ENCODE results near the gene ZNF879.

Gene ZNF879

DNA sequence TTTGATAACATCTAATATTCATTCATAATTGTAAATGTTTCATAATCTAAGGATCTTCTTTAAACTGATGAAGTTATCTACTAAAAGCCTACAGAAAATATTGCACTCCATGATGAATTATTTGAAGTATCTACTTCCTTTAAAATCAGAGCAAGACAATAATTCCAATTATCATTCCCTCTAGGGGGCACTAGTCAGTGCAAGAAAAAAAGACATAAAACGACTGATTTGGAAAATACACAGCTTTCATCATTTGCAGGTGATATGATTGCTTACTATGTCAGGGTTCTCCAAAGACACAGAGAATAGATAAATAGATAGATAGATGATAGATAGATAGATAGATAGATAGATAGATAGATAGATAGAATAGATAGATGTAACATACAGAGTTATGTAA, 14.9 kb upstream of the ZNF879 start:
- no peak overlapping the region for H3K4me3 ChIP-seq (ENCODE audit: low read depth, low read length)
- TF ChIP-seq, protein P1, sequence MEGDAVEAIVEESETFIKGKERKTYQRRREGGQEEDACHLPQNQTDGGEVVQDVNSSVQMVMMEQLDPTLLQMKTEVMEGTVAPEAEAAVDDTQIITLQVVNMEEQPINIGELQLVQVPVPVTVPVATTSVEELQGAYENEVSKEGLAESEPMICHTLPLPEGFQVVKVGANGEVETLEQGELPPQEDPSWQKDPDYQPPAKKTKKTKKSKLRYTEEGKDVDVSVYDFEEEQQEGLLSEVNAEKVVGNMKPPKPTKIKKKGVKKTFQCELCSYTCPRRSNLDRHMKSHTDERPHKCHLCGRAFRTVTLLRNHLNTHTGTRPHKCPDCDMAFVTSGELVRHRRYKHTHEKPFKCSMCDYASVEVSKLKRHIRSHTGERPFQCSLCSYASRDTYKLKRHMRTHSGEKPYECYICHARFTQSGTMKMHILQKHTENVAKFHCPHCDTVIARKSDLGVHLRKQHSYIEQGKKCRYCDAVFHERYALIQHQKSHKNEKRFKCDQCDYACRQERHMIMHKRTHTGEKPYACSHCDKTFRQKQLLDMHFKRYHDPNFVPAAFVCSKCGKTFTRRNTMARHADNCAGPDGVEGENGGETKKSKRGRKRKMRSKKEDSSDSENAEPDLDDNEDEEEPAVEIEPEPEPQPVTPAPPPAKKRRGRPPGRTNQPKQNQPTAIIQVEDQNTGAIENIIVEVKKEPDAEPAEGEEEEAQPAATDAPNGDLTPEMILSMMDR (IDR thresholded peaks at IDR 0.05; ENCODE audit: borderline replicate concordance, insufficient read depth, low read depth, low read length) = no peak

DNA sequence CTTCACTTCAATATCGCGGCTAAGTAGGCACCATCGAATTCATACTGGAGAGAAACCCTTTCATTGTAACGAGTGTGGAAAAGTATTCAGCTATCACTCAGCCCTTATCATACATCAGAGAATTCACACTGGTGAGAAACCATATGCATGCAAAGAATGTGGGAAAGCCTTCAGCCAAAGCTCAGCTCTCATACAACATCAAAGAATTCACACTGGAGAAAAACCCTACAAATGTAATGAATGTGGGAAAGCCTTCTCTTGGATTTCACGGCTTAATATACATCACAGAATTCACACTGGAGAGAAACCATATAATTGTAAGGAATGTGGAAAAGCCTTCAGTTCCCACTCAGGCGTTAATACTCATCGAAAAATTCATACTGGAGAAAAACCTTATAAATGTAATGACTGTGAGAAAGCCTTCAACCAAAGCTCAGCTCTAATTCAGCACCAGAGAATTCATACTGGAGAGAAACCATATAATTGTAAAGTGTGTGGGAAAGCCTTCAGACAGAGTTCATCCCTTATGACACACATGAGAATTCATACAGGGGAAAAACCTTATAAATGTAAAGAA, 9.5 kb downstream of the ZNF879 start:
- TF ChIP-seq, protein P1 (IDR thresholded peaks at IDR 0.05; ENCODE audit: borderline replicate concordance, insufficient read depth, low read depth, low read length) = no peak
- H3K4me3 ChIP-seq (ENCODE audit: low read depth, low read length) = no peak overlapping the region

DNA sequence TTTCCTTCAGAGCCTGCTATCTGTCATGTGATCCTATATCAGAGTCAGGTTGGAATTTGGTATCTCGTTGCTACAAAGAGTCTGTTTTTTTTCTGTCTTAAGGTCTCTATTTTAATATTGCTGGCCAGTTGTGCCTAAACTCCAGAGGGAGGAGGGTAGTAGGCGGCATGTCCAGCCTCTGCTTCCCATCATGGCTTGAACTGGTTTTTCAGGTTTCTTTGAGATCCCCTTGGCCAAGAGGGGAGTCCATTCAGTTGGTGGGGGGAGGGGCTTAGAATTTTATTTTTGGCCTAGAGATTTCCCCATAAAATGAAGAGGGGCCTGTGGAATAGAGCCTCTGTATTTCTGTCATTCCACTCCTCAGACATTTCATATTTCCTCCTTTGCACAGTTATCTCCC, 21.2 kb downstream of the ZNF879 start:
- H3K4me3 ChIP-seq (ENCODE audit: low read depth, low read length) = no peak overlapping the region
- TF ChIP-seq, protein P1 (IDR thresholded peaks at IDR 0.05; ENCODE audit: borderline replicate concordance, insufficient read depth, low read depth, low read length) = no peak

DNA sequence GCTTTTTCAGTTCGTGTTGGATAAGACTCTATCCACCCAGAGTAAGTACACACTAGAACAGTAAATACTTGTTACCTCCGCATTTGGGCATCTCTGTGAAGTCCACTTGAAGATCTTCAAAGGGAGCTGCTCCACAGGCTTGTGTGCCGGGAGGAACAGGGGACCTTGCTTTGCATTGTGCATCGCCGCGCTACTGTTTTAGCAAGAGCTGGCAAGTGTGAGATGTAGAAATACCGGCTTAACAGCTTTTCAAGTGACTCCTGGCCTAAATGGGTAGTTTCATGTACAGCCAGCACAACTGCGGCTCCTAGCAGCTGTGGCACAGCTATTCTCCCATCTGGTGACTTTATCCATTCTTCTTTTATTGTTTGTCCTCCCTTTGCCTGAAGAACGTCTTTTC, 28.2 kb downstream of the ZNF879 start:
- TF ChIP-seq, protein P1 (IDR thresholded peaks at IDR 0.05; ENCODE audit: borderline replicate concordance, insufficient read depth, low read depth, low read length) = no peak

DNA sequence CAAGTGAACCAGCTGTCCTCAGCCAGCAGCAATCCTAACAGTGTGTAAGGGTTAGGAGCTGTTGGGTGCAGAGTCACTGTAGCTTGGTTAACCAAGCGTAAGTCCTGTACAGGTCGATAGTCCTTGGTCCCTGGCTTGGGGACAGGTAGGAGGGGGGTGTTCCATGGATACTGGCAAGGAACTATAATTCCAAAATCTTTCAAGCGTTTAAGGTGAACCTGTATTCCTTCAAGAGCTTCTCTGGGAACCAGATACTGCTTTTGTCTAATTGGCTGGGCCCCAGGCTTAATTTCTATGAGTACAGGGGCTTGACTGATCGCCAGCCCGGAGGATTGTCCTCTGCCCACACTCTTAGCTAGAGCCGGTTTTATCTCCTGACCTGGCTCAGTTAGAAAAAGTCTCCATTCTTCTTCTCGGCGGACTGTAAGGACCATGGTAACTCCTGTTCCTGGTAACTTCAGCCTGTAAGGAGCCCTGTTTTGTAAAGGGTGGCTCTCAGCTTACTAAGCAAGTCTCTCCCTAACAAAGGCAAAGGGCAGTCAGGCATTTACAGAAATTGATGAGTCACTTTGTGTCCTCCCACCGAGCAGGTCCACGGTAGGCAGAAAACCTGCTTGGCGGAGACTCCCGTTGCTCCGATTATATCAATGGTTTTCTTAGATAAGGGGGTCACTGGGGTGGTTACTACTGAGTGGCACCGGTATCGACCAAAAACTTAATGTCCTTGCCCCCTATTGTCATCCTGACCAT, 30.6 kb downstream of the ZNF879 start:
- H3K4me3 ChIP-seq (ENCODE audit: low read depth, low read length) = no peak overlapping the region
- TF ChIP-seq, protein P1 (IDR thresholded peaks at IDR 0.05; ENCODE audit: borderline replicate concordance, insufficient read depth, low read depth, low read length) = no peak

More for the DNA sequence above, 28.2 kb downstream of the ZNF879 start:
- no peak overlapping the region for H3K4me3 ChIP-seq (ENCODE audit: low read depth, low read length)

DNA sequence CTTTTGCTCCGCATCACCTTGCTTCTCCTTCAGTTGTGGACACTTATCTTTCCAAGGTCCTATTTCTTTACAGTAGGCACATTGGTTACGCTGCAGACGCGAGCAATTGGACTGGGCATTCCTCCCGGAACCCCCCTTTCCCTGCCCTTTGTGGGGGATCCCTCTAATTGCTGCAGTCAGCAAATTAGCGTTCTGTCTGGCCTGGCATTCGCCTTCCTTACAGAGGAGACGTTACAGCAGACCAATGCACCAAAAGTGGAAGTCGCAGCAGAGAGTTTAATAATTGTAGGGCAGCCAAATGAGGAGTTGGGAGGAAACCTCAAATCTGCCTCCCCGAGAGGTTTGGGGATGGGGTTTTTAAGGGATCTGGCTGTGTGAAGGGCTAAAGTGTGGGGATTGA, 31.3 kb downstream of the ZNF879 start:
- TF ChIP-seq, protein P1 (IDR thresholded peaks at IDR 0.05; ENCODE audit: borderline replicate concordance, insufficient read depth, low read depth, low read length) = no peak
- H3K4me3 ChIP-seq (ENCODE audit: low read depth, low read length) = no peak overlapping the region

DNA sequence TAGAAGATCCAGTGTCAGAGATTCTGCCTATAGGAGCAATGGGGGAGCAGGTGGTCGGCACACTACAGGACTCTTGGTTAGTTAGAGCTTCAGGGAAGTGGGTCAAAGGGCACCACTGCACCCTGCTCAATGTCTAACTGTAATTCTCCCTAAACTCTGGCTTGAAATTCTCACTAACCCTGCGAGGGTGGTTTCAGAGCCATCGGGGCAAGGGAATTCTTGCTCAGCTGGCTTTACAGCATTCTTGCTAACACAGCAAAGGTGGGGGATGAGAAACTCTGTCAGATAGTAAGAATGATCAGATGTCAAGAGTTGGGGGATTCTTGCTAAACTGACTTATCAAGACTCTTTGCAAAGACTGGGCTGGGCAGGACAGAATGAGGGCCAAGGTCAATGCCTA, 31.8 kb downstream of the ZNF879 start:
- H3K4me3 ChIP-seq (ENCODE audit: low read depth, low read length) = no peak overlapping the region
- TF ChIP-seq, protein P1 (IDR thresholded peaks at IDR 0.05; ENCODE audit: borderline replicate concordance, insufficient read depth, low read depth, low read length) = no peak

Data from GM12875 (cell line).